Endometrial microvascular endothelial cells (primary cell): ENCODE data around the gene C3orf22. TPM values are rescaled to one million over a fixed set of nuclear protein-coding genes. Genes with fewer than 3 reads are reported as not detected.

Source experiments
- in situ Hi-C: cut with HindIII; loops from 2 replicates; pipeline ENCODE4 v1.10.0; 2017; ENCODE audit warnings: low sequenced_read_pairs, low pct_unique_long_range_greater_than_20kb; ENCODE audit errors: inconsistent ontology term
- total RNA-seq: library from RNA; depleted of rRNA; stranded (reverse); fragments of >200 nt; gene quantifications from one replicate; pipeline ENCODE4 v1.2.3, GENCODE V29; 2015; ENCODE audit errors: inconsistent ontology term

Gene C3orf22
- total RNA-seq, 1 donor from 2014 or later = not detected

DNA sequence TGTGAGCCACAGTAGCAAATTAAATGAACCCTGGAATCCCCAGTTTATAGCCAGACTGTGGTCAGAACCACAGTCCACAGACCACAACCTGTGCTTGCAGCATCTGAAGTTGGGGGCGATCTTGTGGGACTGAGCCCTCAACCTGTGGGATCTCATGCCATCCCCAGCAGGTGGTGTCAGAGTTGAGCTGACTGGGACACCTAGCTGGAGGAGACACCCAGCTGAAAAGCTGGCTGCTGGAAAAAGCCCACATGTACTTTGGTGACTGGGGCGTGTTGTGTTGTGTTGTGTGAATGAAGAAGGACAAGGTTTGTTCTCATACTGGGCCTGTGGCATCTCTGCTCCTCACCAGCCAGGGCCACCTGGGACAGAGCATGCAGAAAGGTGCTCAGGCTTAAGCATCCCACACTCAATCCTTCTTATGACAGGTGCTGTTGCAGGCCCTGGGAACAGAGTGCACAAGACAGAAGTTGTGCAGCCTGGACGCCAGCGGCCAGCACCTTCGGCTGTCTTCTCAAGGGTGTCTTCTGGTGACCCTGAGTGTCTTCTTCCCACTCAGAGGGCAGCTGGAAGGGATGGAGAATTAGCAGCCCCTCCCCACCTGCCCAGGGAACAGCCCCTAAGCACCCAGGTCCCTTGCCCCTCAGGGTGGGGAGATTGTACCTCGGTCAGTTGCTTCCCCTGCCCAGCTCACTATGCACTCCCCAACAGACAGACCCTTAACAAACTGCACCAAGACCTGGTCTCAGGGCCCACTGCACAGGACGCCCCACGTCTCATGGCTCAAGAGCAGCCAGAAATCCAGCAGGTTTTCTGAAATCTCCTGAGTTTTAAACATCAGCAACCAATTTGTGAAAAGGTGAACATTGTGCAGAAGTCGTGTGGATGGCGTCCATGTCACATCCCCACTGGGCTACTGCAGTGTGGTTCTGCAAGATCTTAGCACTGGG lies 39.0 kb downstream of the C3orf22 start:
- in situ Hi-C loops = no loop called here

DNA sequence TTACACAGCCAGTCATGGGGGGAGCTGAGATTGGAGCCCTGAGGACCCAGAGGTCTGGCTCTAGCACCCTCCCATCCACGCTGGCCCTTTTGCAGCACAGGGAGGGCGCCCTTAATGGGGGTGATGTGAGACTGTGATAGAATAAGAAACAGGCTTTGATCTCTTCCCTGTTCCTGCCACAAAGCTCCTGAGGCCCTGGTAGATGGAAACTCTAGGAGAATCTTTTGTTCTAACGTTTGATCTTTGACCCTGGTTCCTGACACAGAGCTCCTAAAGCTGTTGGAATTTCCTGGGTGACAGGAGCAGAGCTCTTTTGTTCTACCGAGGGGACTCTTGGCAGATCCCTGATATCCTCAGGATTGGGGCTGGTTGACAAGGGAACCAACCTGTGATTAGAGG lies 40.0 kb downstream of the C3orf22 start:
- in situ Hi-C loops = no loop called here

- in situ Hi-C loops = no loop called here
Measured at GRCh38 chr3:126517986-126518778, 40.5 kb downstream of the C3orf22 start.

- in situ Hi-C loops = no loop called here
Measured at GRCh38 chr3:126517291-126517951, 41.3 kb downstream of the C3orf22 start, which contains the start of gene UROC1. Gene UROC1, minus strand, starts transcription at chr3:126517773. Its CDS starts 54 bp downstream, at chr3:126517719.

DNA sequence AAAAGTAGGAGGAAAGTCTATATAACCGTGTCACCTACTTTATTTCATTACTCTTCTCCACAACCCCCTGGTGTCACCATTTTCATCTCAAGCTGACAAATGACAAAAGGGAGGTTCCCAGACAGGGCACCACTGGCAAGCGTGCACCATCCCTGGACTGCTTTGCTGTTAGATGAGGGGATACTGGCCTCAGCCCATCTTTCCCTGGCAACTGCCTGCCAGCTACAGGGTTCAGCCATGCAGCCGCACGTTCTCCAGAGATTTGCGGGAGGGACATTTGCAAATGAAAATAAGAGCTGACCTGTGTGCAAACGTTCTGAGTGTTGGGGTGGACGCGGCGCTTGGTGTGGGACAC lies 41.8 kb downstream of the C3orf22 start:
- in situ Hi-C loops = no loop called here

DNA sequence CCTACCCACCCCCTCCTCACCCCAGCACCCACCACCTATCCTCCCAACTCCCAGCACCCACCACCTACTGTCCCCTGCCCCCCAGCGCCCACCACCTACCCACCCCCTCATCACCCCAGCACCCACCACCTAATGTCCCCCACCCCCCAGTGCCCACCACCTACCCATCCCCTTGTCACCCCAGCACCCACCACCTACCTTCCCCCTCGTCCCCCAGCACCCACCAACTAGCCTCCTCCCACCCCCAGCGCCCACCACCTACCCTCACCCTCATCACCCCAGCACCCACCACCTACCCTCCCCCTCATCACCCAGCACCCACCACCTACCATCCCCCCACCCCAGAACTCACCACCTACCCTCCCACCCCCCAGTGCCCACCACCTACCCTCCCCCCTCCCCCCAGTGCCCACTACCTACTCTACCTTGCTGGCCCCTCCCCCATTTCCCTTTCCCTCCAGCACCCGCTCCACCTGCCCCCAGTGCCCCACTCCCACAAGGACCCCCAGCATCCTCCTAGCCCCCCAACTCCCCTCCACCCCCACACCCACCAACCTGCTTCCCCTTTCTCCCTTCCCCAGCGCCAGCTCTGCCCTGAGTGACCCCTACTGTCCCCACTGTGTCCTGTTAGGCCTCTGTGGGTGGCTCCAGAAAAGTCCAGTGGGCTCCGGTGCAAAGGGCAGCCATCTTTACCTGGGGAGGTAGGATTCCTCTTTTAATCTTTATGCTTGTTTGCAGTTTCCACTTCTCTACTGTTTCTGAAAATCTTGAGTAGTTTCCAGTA lies 42.4 kb downstream of the C3orf22 start:
- in situ Hi-C loops = no loop called here

GRCh38 chr3:126515066-126515706 lies 43.5 kb downstream of the C3orf22 start:
- in situ Hi-C loops = no loop called here

DNA sequence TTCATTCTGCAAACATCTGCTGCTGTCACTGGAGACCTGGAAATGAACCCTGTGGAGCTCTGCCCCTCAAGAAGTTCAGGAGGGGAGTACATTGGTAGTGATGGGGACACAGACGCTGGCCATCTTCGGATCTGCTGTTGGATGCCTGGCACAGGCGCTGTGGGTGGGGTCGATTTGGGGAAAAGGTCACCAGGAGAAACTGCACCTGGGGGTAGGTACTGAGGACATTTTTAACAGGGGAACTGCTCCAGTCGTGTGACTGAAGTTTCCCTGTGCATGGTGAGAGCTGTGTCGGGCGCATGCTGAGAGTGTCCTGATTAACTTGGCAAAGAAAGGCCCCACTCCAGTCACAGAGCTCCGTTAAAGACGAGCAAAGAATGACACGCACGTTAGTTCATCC lies 44.6 kb downstream of the C3orf22 start:
- in situ Hi-C loops = no loop called here

DNA sequence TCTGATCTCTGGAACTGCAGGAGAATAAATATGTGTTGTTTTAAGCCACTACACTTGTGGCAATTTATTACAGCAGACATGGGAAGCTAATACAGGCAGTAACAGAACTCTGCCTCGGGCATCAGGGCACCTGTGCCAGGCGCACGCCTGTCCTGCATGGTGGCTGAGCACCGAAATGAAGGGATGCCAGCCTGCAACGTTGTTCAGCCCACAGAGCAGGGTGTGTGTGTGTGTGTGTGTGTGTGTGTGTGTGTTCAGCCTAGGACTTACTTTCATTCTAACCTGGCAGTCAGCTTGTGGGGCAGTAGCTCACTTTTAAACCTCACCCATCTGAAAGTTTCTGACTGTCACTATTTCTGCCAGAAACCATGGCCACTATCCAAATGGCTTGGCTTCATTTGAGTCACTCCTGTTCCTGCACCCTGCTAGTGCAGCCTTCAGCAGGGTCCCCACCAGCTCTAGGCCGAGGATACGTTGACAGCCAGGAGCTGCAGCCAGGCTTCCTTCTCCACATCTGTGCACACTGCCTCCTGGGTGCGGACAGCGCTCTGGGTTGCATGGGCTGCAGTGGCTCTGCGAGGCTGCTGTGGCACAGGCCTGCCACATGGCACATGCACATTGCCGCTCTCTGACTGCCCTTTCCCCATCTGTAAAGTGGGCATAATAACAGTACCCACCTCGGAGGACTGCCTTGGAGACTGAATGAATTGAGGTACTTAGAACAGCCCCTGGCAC lies 45.6 kb downstream of the C3orf22 start:
- in situ Hi-C loops = no loop called here

DNA sequence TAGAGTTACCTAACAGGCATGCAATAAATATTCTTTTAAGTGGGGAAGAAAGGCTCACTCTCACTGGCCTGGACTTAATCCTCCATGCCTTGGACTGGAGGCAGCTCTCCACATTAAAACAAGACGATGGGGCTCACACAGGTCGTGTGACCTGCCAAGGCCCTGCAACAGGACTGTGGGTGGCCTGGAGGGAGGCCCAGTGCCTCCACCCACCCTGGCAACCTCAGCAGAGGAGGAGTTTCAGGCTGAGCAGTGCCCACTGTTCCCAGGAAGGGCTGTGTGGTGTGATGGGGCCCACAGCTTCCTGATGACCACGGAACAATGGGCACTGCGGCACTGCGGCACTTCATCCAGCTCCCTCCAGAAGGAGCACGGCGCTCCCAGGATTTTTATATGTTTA lies 46.7 kb downstream of the C3orf22 start:
- in situ Hi-C loops = no loop called here

GRCh38 chr3:126511291-126511690 lies 47.4 kb downstream of the C3orf22 start:
- in situ Hi-C loops = no loop called here

GRCh38 chr3:126510308-126510910 lies 48.3 kb downstream of the C3orf22 start:
- in situ Hi-C loops = no loop called here

DNA sequence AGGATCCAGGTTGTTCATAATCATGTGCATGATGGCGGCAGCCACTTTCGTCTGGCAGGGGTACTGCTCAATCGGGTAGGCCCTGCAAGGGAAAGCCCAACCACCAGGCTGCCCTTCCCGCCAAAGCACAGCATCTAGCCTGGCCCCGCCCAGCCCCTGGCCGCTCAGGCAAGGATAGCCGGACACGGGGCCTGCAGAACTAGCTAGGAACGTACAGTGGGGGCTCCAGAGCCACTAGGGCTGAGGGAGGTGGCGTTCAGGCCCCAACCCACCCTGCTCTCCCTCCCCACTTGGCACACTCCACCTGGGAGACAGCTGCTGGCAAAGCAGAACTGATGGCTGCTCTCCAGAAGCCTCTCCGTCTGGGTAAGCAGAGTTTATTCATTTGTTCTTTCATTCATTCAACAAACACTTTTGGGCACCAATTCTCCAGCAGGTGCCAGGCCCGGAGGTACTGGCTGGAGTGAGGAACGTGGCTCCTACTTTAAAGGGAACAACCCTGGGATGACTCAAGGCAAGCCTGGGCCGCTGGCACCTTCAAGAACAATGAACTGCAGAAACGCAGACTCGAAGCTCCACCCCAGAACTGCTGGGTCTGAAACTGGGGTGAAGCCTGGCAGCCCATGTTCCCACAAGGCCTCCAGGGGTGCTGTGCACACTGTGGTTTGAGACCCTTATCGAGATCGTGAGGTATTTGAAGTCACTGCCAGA lies 49.0 kb downstream of the C3orf22 start:
- in situ Hi-C loops = no loop called here

GRCh38 chr3:126508564-126508964 lies 50.2 kb downstream of the C3orf22 start:
- in situ Hi-C loops = no loop called here

DNA sequence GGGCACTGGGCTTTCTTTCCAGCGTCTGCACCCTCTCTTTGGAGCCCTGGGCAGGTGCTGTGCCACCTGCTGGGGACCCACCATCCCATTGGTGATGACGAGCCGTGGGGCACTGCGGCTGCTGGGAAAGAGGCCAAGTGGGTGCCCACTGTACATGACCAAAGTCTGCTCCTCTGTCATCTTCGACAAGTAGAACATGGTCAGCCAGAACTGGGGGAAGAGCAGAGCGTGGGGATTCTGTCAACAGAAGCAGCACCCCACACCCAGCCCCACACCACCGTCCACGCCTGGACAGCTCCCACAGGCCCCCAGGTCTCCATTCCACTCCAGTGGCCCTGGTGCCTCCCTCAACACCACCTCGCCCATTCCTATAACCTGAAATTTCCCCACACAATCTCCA lies 50.8 kb downstream of the C3orf22 start:
- in situ Hi-C loops = no loop called here

DNA sequence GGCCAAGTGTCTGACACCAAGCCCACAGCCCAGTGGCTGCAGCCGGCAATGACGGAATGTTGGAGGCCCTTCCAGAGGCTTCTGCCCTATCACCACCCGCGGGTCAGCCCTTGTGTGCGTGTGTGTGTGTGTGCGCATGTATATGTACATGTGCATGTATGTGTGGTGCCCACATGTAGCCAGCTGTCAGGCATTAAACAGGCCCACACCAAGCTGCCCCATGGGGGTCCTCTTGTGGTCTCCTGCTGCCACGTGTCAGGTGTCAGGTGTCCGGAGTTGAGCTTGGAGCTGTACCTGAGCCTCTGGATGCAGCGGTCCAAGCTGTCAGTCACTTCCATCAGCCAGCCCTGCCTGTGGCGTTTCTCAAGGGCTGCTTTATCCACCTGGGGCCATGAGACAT lies 55.0 kb downstream of the C3orf22 start:
- in situ Hi-C loops = no loop called here

DNA sequence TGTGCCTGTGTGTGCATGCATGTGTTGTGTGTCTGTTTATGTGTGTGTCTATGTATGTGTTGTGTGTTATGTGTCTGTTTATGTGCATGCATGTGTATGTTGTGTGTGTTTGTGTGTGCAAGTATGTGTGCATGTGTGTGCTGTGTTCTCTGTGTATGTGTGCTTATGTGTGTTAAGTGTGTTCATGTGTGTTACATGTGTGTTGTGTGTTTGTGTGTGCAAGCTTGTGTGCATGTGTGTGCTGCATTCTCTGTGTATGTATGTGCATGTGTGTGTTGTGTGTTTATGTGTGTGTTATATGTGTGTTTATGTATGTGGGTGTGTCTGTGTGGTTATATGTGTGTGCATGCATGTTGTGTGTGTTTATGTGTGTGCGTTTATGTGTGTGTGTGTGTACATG lies 56.1 kb downstream of the C3orf22 start:
- in situ Hi-C loops = no loop called here
